Hematopoietic multipotent progenitor cell treated with erythropoietin and hydrocortisone succinate and interleukin-3 and kit ligand, for 17 days (in vitro differentiated cells): ENCODE results near the gene FOXD4L3.
"Not testable (repeated sequence)": the region's sequence is repeated elsewhere in the genome, so short reads cannot be mapped to it uniquely, and the experiment has no call there.

Experiments
- DNase-seq: peaks from one replicate; pipeline ENCODE4 v3.0.0-alpha.2; 2015; ENCODE audit warnings: low spot score

The FOXD4L3 gene

GRCh38 chr9:68302567-68302966 is at the start of gene FOXD4L3:
Gene FOXD4L3 (plus strand): TSS chr9:68302867. CDS start chr9:68302952, 85 bp downstream.
- DNase-seq, result not testable (repeated sequence)

- not testable (repeated sequence) for DNase-seq
Measured at GRCh38 chr9:68281041-68281440, 21.6 kb upstream of the FOXD4L3 start.

GRCh38 chr9:68303771-68304170 is 1.1 kb downstream of the FOXD4L3 start:
- not testable (repeated sequence) for DNase-seq

GRCh38 chr9:68304212-68304611 is 1.5 kb downstream of the FOXD4L3 start:
- DNase-seq, result not testable (repeated sequence)

GRCh38 chr9:68304777-68305176 is 2.1 kb downstream of the FOXD4L3 start:
- DNase-seq, result not testable (repeated sequence)

GRCh38 chr9:68305680-68306285 is 3.1 kb downstream of the FOXD4L3 start:
- not testable (repeated sequence) for DNase-seq

- DNase-seq, result not testable (repeated sequence)
Measured at GRCh38 chr9:68306391-68306964, 3.8 kb downstream of the FOXD4L3 start.

- not testable (repeated sequence) for DNase-seq
Measured at GRCh38 chr9:68307127-68307526, 4.5 kb downstream of the FOXD4L3 start.

GRCh38 chr9:68307654-68308053 is 5.0 kb downstream of the FOXD4L3 start:
- not testable (repeated sequence) for DNase-seq

- DNase-seq, result not testable (repeated sequence)
Measured at GRCh38 chr9:68311208-68311607, 8.5 kb downstream of the FOXD4L3 start.

GRCh38 chr9:68318209-68318608 is 15.5 kb downstream of the FOXD4L3 start:
- DNase-seq, result not testable (repeated sequence)

- DNase-seq, result not testable (repeated sequence)
Measured at GRCh38 chr9:68323749-68324148, 21.1 kb downstream of the FOXD4L3 start.

GRCh38 chr9:68324518-68324917 is 21.9 kb downstream of the FOXD4L3 start:
- DNase-seq, result not testable (repeated sequence)

GRCh38 chr9:68329106-68329505 is 26.4 kb downstream of the FOXD4L3 start:
- not testable (repeated sequence) for DNase-seq

GRCh38 chr9:68330531-68331173 is 28.0 kb downstream of the FOXD4L3 start:
- DNase-seq, result not testable (repeated sequence)

- DNase-seq, result not testable (repeated sequence)
Measured at GRCh38 chr9:68332122-68332521, 29.5 kb downstream of the FOXD4L3 start.

- DNase-seq, result not testable (repeated sequence)
Measured at GRCh38 chr9:68335935-68336334, 33.3 kb downstream of the FOXD4L3 start.

GRCh38 chr9:68336639-68337339 is 34.1 kb downstream of the FOXD4L3 start:
- DNase-seq, result not testable (repeated sequence)

GRCh38 chr9:68338000-68338399 is 35.3 kb downstream of the FOXD4L3 start:
- DNase-seq, result not testable (repeated sequence)

GRCh38 chr9:68342265-68343025 is 39.8 kb downstream of the FOXD4L3 start:
- not testable (repeated sequence) for DNase-seq

GRCh38 chr9:68343242-68343641 is 40.6 kb downstream of the FOXD4L3 start:
- not testable (repeated sequence) for DNase-seq

GRCh38 chr9:68343992-68344391 is 41.3 kb downstream of the FOXD4L3 start:
- not testable (repeated sequence) for DNase-seq
